Measurements from ENCODE around the gene GRIN3A.

The GRIN3A gene

DNA sequence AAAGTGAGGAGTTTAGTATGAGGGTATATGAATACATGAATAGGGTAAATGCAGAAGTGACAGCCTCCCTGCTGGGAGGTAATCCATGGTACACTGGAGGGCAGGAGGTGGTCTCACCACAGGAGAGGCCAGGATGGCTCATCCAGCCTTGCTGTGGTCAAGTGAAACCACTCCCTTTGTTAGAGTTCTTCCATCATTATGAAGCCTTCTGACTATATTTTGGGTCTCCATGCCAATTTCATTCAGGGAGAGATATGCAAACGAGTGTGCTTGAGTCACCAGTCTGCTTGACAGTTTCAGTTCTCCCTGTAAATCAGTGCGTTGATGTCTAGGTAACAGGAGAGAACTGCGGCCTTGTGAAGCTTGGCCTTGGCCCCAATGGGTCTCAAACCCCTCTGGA is 160.1 kb downstream of the GRIN3A start:
- DNase-seq (ENCODE audit: low spot score) (no peak), ATAC-seq (ENCODE audit: low read depth) (no peak)
- TF ChIP-seq, protein P1, sequence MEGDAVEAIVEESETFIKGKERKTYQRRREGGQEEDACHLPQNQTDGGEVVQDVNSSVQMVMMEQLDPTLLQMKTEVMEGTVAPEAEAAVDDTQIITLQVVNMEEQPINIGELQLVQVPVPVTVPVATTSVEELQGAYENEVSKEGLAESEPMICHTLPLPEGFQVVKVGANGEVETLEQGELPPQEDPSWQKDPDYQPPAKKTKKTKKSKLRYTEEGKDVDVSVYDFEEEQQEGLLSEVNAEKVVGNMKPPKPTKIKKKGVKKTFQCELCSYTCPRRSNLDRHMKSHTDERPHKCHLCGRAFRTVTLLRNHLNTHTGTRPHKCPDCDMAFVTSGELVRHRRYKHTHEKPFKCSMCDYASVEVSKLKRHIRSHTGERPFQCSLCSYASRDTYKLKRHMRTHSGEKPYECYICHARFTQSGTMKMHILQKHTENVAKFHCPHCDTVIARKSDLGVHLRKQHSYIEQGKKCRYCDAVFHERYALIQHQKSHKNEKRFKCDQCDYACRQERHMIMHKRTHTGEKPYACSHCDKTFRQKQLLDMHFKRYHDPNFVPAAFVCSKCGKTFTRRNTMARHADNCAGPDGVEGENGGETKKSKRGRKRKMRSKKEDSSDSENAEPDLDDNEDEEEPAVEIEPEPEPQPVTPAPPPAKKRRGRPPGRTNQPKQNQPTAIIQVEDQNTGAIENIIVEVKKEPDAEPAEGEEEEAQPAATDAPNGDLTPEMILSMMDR (IDR thresholded peaks at IDR 0.05; ENCODE audit: poor library complexity, severe bottlenecking), result no peak
- Histone ChIP-seq H3K27me3 (ENCODE audit: insufficient read depth, poor library complexity, severe bottlenecking) (no peaks in the 10 kb centered on the region), H3K27ac (ENCODE audit: poor library complexity, severe bottlenecking) (no peak overlapping the region), H3K4me3 (ENCODE audit: severe bottlenecking) (no peak overlapping the region), H3K4me1 (ENCODE audit: insufficient read depth, poor library complexity, severe bottlenecking) (no peaks in the 10 kb centered on the region), H3K9me3 (ENCODE audit: severe bottlenecking) (no peaks in the 10 kb centered on the region), H3K36me3 (ENCODE audit: low read depth) (no peaks in the 10 kb centered on the region)

DNA sequence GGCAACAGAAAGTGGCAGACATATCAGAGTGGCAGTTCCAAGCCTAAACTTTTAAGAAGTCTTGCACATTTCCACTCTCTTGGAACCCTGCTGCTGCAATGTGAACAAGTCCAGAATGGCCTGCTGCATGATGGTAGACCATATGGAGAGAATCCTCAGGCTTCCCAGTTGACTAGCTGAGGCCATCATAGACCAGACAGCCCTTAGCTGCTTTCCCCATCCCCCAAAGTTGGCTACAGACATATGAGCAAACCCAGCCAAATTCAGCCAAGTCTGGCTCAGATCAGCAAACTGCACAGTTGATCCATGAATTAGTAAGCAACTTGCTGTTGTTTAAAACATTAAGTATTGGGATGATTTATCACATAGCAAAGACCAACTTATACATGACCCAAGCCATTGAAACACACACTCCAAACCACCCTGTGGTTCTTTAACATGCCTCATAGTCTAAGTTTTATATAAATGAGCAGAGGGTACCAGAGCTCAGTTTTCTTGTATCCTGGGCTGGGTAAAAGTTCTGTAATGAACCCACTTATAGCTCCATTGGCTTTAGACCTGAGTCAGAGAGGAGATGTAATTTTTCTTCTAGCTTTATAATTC is 163.6 kb downstream of the GRIN3A start:
- ATAC-seq (ENCODE audit: low read depth), result no peak
- Histone ChIP-seq H3K4me3 (ENCODE audit: severe bottlenecking) (no peak overlapping the region), H3K4me1 (ENCODE audit: insufficient read depth, poor library complexity, severe bottlenecking) (no peaks in the 10 kb centered on the region), H3K36me3 (ENCODE audit: low read depth) (no peaks in the 10 kb centered on the region), H3K27ac (ENCODE audit: poor library complexity, severe bottlenecking) (no peak overlapping the region), H3K27me3 (ENCODE audit: insufficient read depth, poor library complexity, severe bottlenecking) (no peaks in the 10 kb centered on the region), H3K9me3 (ENCODE audit: severe bottlenecking) (no peaks in the 10 kb centered on the region)
- TF ChIP-seq, protein P1 (IDR thresholded peaks at IDR 0.05; ENCODE audit: poor library complexity, severe bottlenecking), result no peak
- DNase-seq (ENCODE audit: low spot score), result no peak

DNA sequence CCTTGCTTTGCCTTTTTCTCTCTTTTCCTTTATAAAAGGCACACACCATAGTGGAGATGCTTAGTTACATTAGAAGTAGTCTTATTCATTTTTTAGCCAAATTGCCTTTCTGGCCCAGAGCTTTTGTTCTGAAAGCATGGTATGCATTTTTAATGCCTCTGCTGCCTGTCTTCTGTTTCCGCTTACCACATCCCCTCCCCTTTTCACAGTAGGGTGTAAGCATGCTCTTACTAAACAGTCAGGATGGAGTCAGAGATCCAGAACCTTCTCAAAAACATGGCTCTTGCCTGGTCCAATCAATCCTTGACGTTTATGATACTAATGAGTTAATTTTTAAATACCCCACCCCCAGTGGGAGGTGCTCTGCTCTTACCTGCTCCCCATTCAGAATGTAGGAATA is 166.1 kb downstream of the GRIN3A start:
- no peak for ATAC-seq (ENCODE audit: low read depth)

DNA sequence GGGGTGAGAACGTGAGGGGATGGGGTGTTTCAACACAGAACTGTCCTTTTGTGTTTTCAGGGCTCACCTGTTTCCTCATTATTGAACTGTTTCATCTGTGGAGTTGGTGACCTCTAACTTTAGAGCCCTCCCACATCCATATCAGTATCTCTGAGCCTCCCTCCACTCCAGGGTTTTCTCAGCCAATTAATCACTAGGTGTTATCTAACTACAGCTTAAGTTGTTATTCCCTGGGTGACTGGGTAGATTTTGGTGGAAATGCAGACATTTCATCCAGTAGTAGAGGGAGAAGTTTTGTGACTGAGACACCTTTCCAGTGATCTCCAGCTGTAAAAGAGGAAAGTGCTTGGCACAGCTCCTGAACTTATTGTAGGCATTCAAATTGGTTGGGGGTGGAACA is 167.3 kb downstream of the GRIN3A start:
- Histone ChIP-seq H3K27me3 (ENCODE audit: insufficient read depth, poor library complexity, severe bottlenecking) (no peaks in the 10 kb centered on the region), H3K27ac (ENCODE audit: poor library complexity, severe bottlenecking) (no peak overlapping the region), H3K36me3 (ENCODE audit: low read depth) (peaks cover 6% of the 10 kb centered on the region), H3K9me3 (ENCODE audit: severe bottlenecking) (no peaks in the 10 kb centered on the region), H3K4me1 (ENCODE audit: insufficient read depth, poor library complexity, severe bottlenecking) (no peaks in the 10 kb centered on the region), H3K4me3 (ENCODE audit: severe bottlenecking) (no peak overlapping the region)
- no peak for ATAC-seq (ENCODE audit: low read depth)
- no peak for DNase-seq (ENCODE audit: low spot score)
- TF ChIP-seq, protein P1 (IDR thresholded peaks at IDR 0.05; ENCODE audit: poor library complexity, severe bottlenecking), result no peak

More for the DNA sequence above, 166.1 kb downstream of the GRIN3A start:
- Histone ChIP-seq H3K4me3 (ENCODE audit: severe bottlenecking) (no peak overlapping the region), H3K4me1 (ENCODE audit: insufficient read depth, poor library complexity, severe bottlenecking) (no peaks in the 10 kb centered on the region), H3K9me3 (ENCODE audit: severe bottlenecking) (no peaks in the 10 kb centered on the region), H3K27ac (ENCODE audit: poor library complexity, severe bottlenecking) (no peak overlapping the region), H3K27me3 (ENCODE audit: insufficient read depth, poor library complexity, severe bottlenecking) (no peaks in the 10 kb centered on the region), H3K36me3 (ENCODE audit: low read depth) (no peaks in the 10 kb centered on the region)
- DNase-seq (ENCODE audit: low spot score), result no peak
- TF ChIP-seq, protein P1 (IDR thresholded peaks at IDR 0.05; ENCODE audit: poor library complexity, severe bottlenecking), result no peak

DNA sequence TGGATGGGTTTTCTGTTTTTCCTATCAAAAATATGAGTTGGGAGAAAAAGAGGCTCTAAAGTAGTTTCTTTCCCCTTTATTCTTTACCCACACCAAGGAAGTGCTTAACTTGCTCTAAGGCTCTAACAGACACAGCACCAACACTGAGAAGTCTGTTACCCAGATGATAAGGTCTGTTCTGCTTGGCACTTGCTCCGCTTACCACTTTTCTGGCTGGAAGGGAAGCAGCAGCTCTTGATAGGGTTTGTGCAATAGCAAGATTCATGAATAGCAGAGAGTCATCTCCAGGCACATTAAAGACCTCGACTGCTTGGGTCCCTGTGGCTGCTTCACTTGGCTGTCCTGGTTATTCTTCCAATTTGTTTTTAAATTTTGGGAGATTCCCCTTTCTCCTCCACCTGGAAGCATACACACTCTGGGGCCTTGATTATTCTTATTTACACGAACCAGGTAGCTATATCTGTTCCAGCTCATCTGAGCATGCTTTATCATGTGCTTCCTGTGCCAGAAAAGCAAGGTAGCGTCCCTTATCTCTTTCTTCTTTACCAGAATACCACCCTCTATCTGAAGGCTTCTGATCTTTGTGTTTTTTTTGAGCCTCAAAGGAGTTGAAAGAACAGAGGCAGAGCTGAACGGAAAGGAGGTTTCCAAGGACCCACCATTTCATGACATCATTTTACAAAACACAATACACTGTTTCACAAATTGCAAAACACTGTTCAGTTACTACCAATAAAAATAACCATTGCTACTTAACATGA is 168.5 kb downstream of the GRIN3A start:
- ATAC-seq (ENCODE audit: low read depth), result no peak
- DNase-seq (ENCODE audit: low spot score), result no peak

More for the DNA sequence above, 168.5 kb downstream of the GRIN3A start:
- no peak overlapping the region for H3K4me3 ChIP-seq (ENCODE audit: severe bottlenecking)
- no peaks in the 10 kb centered on the region for H3K4me1 ChIP-seq (ENCODE audit: insufficient read depth, poor library complexity, severe bottlenecking)
- no peaks in the 10 kb centered on the region for H3K27me3 ChIP-seq (ENCODE audit: insufficient read depth, poor library complexity, severe bottlenecking)
- H3K27ac ChIP-seq (ENCODE audit: poor library complexity, severe bottlenecking), result no peak overlapping the region
- peaks cover 13% of the 10 kb centered on the region for H3K36me3 ChIP-seq (ENCODE audit: low read depth)
- TF ChIP-seq, protein P1 (IDR thresholded peaks at IDR 0.05; ENCODE audit: poor library complexity, severe bottlenecking), result no peak
- no peaks in the 10 kb centered on the region for H3K9me3 ChIP-seq (ENCODE audit: severe bottlenecking)

Data from RWPE2 (cell line).